GM21529 (cell line): Measurements from ENCODE around the gene SGCB.

Source experiments
- ATAC-seq: cut with Tn5 transposase; IDR thresholded peaks from one replicate; pipeline ENCODE4 v1.9.1; 2021; ENCODE audit not compliant: unreplicated experiment

The SGCB gene

DNA sequence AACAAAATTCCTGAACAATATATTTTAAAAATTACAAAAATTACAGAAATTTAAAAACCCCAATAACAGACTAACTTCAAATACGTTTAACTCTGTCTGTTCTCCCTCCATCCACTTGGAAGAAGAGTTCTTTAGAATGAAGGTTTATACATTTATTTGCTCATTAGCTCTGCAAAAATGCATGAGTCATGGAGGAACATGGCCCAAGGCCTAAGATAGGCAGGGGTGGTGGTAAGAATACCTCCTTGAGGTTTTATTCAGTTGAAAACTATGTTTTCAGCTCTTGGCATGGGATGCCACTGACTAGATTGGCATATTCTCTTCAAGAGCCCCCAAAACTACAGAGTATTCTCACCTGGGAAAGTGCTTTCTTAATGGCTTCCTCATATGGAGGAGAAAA is 9.1 kb downstream of the SGCB start:
- ATAC-seq = no peak

- no peak for ATAC-seq
Measured at GRCh38 chr4:52019936-52020657, 18.0 kb downstream of the SGCB start, which contains the start of gene LRRC66. TSS of gene LRRC66 (minus strand) at chr4:52020363. CDS start at chr4:52017613, 2,750 bp downstream.

GRCh38 chr4:52017814-52018213 is 20.3 kb downstream of the SGCB start:
- ATAC-seq = no peak

- no peak for ATAC-seq
Measured at GRCh38 chr4:52016981-52017380, 21.1 kb downstream of the SGCB start.

DNA sequence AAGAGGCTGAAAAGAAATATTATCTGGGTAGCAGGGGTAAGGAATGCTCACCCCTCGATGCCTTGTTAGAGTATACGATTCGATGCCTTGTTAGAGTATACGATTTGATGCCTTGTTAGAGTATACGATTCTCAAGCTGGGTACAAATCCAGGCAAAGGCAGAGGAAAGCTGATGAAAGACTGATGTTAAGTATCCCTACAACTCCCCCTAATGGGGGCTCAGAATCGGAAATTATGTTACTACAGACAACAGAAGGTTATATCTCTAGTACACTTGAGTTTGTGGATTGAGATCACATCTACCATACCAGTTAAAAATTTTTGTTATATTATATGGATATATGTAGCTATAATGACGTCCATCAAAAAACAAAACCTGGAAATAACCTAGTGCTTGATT is 22.7 kb downstream of the SGCB start:
- no peak for ATAC-seq

DNA sequence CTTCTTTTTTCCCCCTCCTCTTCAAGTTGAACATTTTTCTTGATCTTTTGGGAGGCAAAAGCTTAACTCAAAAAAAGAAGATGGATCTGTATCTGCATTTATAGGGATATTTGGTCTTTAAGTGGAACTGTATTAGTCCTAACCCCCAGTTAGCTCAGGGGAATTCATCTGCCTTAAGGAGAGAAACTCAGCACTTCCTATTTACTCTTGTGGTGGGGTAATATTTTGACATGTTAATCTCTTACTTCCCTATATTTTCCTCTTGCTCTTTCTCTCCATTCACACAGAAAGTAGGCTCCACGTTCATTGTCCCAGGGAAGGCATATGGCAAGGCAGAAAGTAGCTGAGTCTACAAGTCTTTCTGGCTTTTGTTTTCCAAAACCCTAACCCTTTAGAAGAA is 23.2 kb downstream of the SGCB start:
- ATAC-seq = no peak

DNA sequence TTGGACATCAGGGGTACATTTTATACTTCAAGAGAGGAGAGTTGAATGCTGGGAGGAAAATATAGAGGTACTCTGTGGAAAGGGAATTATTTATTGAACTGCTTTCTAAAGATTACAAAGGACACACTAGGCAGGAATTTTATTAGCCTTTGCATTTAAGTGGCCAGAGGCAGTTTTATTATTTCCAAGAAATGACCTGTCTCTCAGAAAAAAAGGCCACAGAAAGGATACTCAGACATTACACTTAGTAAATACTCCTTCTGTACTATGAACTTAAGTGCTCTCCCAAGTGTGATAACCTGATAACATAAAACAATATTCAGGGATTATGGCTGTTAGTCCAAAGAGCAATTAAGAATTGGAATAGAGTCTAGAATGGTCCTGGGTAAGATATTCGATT is 25.4 kb downstream of the SGCB start:
- ATAC-seq = no peak

GRCh38 chr4:52010986-52011385 is 27.1 kb downstream of the SGCB start:
- ATAC-seq = no peak

DNA sequence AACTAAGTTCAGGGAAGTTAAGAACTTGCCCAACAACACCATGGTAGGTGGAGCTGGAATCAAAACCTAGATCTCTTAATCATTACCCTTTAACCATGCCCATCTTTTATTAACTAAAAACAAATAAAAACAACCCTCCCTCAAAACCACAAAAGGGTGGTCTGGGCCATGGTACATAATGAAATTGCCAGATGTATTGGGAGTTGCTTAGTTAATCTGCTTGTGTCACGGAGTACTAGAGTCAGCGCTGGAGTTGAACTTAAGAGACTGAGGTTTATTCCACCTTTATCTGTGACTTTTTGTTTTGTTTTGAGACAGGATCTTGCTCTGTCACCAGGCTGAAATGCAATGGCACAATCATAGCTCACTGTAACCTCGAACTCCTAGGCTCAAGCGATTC is 31.2 kb downstream of the SGCB start:
- no peak for ATAC-seq

- ATAC-seq = no peak
Measured at GRCh38 chr4:52005604-52006273, 32.4 kb downstream of the SGCB start.

- ATAC-seq = no peak
Measured at GRCh38 chr4:52004414-52004813, 33.7 kb downstream of the SGCB start.

DNA sequence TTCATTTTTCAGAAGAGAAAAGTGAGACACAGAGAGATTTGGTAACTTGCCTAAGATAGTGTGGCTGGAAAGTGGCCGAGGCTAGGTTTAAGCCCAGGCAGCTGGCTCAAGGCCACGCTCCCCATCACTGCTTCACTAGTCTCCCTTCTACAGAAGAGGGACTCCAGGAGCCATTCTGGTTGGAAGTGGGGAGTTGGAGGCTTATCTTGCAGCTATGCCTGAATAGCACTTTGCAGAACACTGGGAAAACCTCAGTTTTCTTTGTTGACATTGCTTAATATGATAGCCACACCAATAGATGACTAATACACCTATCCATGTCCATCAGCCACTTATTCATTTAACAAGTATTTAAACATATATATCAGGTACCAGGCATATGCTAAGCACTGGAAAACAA is 36.5 kb downstream of the SGCB start:
- ATAC-seq = no peak

- ATAC-seq = no peak
Measured at GRCh38 chr4:51999250-51999649, 38.8 kb downstream of the SGCB start.

DNA sequence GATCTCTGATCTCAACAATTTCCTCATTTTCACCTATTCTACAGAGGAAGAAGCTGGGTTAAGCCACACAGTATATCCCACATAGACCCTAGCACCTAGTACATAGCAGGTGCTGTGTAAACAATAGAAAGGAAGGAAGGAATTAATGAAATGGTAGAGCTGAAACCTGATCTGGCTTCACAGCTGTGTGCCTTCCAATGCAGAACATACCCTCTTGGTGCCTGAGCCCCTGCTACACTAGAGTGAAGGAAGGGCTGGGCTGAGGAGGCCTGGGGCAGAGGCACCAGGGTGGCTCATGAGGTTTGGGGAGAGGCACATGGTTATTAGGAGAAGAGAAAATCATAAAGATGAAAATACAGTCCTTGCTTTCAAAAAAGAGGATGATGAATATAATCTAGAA is 39.3 kb downstream of the SGCB start:
- ATAC-seq = no peak

GRCh38 chr4:51997647-51998046 is 40.5 kb downstream of the SGCB start:
- no peak for ATAC-seq

DNA sequence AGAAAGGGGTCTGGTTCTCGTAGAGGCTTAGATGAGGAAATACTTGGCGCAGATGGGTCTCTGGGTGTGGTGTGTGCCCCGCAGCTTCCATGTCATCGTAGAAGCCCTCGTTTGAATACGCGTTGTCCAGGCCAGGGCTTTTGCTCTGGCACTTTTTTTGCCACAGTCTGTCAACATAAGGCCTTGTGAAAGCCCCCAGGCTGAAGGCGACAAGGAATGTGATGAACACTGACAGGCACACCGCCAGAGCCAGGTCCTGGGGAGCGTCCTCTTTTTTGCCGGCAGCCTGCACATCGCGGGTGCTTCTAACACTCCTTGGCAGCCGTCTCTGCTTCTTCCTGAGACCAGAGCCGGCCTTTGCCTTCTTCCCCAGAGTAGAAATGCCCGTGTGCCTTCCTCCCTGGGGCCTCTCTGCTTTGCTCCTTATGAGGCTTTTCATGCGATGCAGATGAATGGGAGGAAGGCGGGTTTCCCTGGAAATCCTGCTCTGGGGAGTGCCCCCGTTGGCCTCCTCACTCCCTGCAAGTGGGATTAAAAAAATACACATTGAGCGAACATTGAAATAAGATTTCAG is 42.4 kb downstream of the SGCB start:
- no peak for ATAC-seq
